Frontal cortex (tissue), 4 donors: Measurements from ENCODE around the gene TIMP2. TPM values are rescaled to one million over a fixed set of nuclear protein-coding genes. Genes with fewer than 3 reads are reported as not detected.
A peak's percentile ranks its signal among the peaks of the same experiment; 100 is the strongest.
"Not testable (repeated sequence)": the region's sequence is repeated elsewhere in the genome, so short reads cannot be mapped to it uniquely, and the experiment has no call there.

ENCODE experiments used
- DNase-seq, 2 donors: peaks; one replicate each; pipeline ENCODE4 v3.0.0; 2012; ENCODE audit warnings: low spot score in 2 of 2
- FAIRE-seq: peaks from 2 replicates; lab custom pipeline; 2012; peaks lifted over from hg19 to GRCh38; lab: Jason Lieb, UNC
- total RNA-seq: library from RNA; depleted of rRNA; stranded (reverse); fragments of >200 nt; gene quantifications from one replicate; pipeline ENCODE4 v1.2.3, GENCODE V29; 2014
- donor health status: control.
- donor health status: control.
- donor health status: control.

Gene TIMP2
- total RNA-seq, 1 donor from 2014 or later, result 33.8 TPM

- DNase-seq (no peak), FAIRE-seq (no peak)
Observed at GRCh38 chr17:78895322-78895721, 29.9 kb downstream of the TIMP2 start.

GRCh38 chr17:78893684-78894083, 31.5 kb downstream of the TIMP2 start:
- FAIRE-seq (no peak), DNase-seq (no peak)

GRCh38 chr17:78892936-78893379, 32.2 kb downstream of the TIMP2 start:
- FAIRE-seq (no peak), DNase-seq (no peak)

- DNase-seq, result no peak
Observed at GRCh38 chr17:78892520-78892919, 32.7 kb downstream of the TIMP2 start.

GRCh38 chr17:78892062-78892456, 33.1 kb downstream of the TIMP2 start:
- no peak for DNase-seq
- no peak for FAIRE-seq

More at GRCh38 chr17:78892520-78892919, 32.7 kb downstream of the TIMP2 start:
- no peak for FAIRE-seq

GRCh38 chr17:78891406-78892061, 33.7 kb downstream of the TIMP2 start:
- no peak for FAIRE-seq
- no peak for DNase-seq

GRCh38 chr17:78890498-78890897, 34.7 kb downstream of the TIMP2 start:
- DNase-seq (no peak), FAIRE-seq (no peak)

- not testable (repeated sequence) for DNase-seq, FAIRE-seq
Observed at GRCh38 chr17:78890096-78890495, 35.1 kb downstream of the TIMP2 start.

- FAIRE-seq (no peak), DNase-seq (no peak)
Observed at GRCh38 chr17:78889531-78889930, 35.7 kb downstream of the TIMP2 start.

- DNase-seq, result no peak
- FAIRE-seq, result no peak
Observed at GRCh38 chr17:78888941-78889518, 36.2 kb downstream of the TIMP2 start.

- no peak for DNase-seq
- no peak for FAIRE-seq
Observed at GRCh38 chr17:78886954-78887353, 38.2 kb downstream of the TIMP2 start.

- FAIRE-seq (no peak), DNase-seq (no peak)
Observed at GRCh38 chr17:78885956-78886355, 39.2 kb downstream of the TIMP2 start.

GRCh38 chr17:78884876-78885667, 40.1 kb downstream of the TIMP2 start:
- DNase-seq, result no peak
- FAIRE-seq, result no peak

- no peak for DNase-seq
Observed at GRCh38 chr17:78884148-78884825, 40.9 kb downstream of the TIMP2 start.

GRCh38 chr17:78883533-78884131, 41.6 kb downstream of the TIMP2 start:
- FAIRE-seq (no peak), DNase-seq (peak; percentile 72 to 83)

More at GRCh38 chr17:78884148-78884825, 40.9 kb downstream of the TIMP2 start:
- no peak for FAIRE-seq

GRCh38 chr17:78883089-78883532, 42.1 kb downstream of the TIMP2 start:
- FAIRE-seq (no peak), DNase-seq (peak in 1 of 2 donors; percentile 73)

- DNase-seq (no peak), FAIRE-seq (no peak)
Observed at GRCh38 chr17:78882540-78883088, 42.6 kb downstream of the TIMP2 start.

GRCh38 chr17:78879635-78880186, 45.5 kb downstream of the TIMP2 start:
- no peak for FAIRE-seq
- no peak for DNase-seq

GRCh38 chr17:78878871-78879527, 46.2 kb downstream of the TIMP2 start:
- DNase-seq (no peak), FAIRE-seq (no peak)
